GM21381 (cell line): ENCODE measurements around the gene TCN2.
"Not testable (repeated sequence)": the region's sequence is repeated elsewhere in the genome, so short reads cannot be mapped to it uniquely, and the experiment has no call there.

ENCODE experiments used
- ATAC-seq: cut with Tn5 transposase; IDR thresholded peaks from one replicate; pipeline ENCODE4 v1.9.1; 2021; ENCODE audit warnings: mild to moderate bottlenecking, moderate library complexity; ENCODE audit not compliant: unreplicated experiment

Gene TCN2

DNA sequence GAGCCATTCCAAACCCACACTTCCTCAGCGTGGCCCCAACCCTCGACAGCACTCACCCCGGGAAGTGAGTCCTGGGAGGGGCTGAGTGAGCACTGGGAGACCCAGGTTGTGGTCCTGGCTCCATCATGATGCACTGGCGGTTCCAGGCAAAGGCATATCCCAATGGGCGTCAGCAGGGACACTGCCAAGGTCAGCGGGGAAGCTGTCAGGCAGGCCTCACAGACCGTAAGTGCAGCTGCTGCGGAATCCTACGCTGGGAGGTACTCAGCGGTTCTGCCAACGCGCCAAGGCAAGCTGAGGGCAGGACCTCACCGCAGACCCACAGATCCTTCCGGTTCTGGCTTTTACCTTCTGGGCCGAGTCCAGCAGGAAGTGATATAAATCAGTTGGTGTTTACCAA, 31.1 kb upstream of the TCN2 start:
- ATAC-seq, result no peak

DNA sequence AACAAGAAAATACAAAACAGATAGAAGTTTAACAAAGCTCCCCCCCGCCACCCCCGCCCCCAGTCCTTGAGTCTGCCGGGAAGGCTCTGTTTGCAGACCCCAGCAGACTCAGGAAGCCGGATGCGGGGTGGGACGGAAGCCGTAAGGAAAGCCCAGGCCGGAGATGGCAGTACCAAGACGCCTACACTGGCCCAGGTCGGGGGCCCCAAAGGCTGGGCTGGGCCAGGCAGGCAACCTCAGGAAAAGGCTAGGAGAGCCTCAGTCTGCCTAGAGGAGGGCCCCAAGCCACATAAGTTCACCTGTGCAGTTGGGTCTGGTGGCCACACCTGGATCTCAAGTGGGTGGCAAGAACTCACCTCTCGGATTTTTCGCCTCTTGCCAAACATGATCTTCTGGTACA, 28.5 kb upstream of the TCN2 start:
- ATAC-seq, result no peak

DNA sequence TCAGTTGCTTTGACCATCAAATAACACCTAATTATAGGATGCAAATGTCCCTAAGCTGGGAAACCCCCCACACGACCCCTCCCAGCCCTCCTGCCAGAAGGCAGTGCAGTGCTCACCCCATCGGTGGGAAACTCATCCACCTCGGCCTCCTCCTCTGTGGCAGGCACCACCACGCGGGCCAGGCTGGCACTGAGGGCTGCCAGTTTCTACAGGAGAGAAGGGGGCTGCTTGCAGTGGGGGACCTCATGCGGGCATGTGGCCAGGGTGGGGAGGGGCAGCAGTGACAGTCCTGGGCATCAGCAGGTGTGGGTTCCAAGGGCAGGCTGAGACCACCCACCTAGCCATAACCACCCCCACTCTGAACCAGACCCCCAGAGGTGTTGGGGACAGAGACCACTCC, 26.1 kb upstream of the TCN2 start:
- no peak for ATAC-seq

DNA sequence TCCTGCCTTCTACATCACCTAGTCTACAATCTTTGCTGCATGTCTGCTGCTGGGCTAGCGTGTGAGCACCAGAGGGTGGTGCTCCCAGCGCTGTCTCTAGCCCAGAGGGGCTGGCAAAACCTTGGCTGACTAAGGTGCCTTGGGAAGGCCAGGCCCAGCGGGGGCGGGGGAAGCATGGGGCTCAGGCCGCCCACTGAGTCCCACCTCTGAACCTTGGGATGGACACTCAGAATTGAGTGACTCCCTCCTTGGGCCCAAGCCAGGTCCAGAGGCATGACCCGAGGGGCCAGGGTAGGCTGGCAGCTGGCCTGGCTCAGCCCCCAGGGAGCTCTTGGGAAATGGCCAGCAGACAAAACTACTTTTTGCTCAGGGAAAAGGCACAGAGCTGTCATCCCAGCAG, 24.9 kb upstream of the TCN2 start:
- ATAC-seq, result no peak

DNA sequence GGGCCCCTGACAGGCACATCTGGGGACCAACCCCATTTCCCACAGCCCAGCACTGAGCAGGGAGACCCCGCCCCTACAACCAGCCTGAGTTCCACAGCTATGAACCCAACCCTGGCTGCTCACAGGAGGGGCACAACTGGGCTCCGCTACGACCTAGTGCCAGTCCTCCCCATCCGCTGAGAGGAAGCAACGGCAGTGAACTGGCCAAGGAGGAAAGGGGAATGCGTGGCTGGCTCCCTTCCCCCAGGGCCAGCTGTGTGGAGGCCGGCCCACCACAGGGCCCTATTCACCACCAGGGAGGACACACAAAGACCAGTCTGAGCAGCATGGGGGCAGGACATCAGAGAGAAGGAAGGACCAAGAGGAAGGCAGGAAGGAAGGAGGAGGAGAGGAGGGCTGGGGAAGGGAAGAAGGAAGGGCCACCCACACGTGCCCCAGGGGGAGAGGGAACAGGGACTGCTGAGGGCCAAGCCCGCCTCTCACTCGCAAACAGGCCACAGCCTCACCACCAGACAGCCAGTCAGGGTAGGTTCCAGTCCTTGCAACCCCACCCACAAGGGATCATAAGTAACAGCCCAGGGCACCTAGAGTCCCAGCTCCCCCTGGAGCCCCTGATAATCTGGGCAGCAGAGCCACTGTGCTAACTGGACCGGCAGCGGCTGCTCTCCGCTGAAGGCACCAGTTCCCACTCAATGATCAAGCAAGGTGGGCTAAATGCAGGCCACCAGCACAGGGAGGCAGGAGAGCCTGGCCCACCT, 24.0 kb upstream of the TCN2 start:
- ATAC-seq, result no peak

DNA sequence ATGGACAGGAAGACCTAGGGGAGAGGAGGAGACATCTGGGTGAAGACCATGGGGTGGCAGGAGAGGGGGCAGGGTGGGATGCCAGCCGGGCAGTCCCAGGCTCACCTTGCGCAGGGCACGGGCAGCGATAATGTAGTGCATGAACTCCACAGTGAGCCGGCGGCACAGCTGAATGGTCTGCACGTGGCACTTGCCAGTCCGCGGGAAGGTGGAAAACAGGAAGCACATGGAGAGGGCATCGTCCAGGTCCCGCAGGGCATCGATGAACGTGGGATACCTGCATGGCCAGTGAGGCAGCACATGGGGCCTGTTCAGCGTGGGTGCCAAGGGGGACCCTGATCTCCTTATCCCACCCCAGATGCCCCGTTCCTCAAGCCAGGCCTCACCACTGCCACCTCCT, 22.5 kb upstream of the TCN2 start:
- ATAC-seq, result no peak

DNA sequence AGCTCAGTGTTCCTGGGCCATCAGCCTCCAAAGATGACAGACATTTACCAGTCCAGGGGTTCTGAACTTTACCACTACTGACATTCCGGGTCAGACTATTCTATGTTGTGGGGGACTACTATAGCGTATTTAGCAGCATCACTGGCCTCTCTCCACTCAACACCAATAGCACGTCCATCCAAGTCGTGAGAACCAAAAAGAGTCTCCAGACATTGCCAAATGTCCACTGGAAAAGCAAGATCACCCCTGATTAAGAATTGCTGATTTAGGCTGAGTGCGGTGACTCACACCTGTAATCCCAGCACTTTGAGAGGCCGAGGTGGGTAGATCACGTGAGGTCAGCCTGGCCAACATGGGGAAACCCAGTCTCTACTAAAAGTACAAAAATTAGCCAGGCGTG, 20.6 kb upstream of the TCN2 start:
- no peak for ATAC-seq

DNA sequence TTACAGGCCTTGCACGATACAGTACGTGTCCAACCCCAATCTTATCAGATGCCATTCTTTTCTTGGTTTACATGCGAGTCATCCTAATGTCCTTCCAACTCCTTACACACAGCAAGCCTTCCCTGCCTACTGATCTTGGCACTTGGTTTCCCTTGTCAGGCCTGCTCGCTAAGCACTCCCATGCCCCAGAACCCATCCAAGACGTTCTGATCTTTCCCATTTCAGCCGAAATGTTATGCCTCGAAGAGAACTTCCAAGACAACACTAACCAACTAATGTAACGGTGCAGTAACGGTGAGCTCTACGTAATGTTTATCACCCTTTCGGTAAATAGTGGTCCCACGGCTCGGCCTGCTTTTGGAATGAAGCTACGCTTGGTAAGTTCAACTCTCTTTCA, 15.8 kb upstream of the TCN2 start:
- ATAC-seq, result no peak

DNA sequence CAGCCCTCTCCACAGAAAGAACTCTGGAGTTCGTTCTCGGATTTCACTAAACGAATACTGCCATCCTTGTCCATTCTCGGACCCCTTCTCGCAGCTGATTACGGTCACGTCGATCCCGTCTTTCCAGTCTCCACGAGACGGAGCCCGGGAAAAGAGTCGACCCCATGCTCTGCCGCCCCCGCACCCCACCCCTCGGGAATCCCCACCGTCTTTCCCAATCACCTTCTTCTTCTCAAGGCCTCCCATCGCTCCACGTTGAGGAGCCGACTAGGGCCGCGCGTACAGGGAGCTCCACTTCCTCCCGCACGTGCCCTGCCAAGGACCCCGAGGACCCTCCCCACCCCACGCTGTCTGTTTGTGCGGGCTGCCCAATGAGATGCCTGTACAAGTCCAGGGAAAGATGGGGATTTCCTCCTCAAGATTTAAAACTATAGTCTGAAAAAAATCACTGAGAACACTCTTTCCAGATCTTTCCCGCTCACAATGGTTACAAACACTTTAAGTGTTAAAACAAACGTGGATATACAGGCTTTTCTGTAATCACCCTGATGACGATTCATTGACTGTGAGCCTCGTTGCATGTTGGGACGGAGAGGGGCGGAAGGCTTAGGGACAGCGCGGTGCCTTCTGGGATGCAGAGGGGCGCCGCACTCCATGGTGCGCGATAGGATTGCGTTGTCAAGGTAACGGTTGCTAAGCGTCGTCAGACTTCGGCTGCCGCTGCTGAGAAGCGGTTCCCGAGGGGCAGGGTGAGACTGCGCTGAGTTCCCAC, 15.2 kb upstream of the TCN2 start, which contains the start of gene PES1:
TSS of gene PES1 (minus strand) at position 323 of the 772 bp plus-strand sequence. CDS start at position 246, 77 bp downstream.
- peak; percentile 91 for ATAC-seq

DNA sequence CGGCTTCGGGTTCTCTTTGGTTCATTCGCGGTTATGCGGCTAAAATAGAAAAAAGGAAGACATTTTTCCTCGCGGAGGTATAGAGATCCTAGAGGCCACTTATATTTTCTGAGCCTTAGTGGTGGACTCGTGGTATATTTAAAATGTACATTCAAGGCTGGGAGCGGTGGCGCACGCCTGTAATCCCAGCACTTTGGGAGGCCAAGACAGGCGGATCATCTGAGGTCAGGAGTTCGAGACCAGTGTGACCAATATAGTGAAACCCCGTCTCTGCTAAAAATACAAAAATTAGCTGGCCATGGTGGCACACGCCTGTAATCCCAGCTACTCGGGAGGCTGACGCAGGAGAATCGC, 14.6 kb upstream of the TCN2 start:
- ATAC-seq, result not testable (repeated sequence)

DNA sequence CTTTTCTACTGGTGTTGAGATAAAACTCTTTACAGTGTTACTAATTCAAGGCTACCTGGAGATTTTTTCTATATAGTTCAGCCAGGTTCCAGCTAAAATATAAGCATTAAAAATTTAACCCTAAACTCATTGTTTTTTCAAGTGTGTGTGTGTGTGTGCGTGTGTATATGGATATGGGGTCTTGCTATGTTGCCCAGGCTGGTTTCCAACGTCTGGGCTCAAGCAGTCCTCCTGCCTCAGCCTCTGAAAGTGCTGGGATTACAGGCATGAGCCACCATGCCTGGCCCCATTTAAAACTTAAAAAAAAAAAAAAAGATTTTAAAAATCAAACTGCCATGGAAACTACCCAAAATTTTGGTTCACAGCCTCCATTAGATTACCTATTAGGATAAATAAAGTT, 10.8 kb upstream of the TCN2 start:
- no peak for ATAC-seq

DNA sequence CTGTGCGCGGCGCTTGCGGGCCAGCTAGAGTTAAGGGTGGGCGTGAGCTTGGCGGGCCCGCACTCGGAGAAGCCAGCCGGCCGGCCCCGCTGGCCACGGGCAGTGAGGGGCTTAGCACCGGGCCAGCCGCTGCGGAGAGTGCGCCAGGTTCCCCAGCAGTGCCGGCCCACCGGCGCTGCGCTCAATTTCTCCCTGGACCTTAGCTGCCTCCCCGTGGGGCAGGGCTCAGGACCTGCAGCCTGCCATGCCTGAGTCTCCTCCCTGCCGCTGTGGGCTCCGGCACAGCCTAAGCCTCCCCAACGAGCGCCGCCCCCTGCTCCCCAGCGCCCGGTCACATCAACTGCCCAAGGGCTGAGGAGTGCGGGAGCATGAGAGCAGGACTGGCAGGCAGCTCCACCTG, 10.1 kb upstream of the TCN2 start:
- ATAC-seq, result no peak

DNA sequence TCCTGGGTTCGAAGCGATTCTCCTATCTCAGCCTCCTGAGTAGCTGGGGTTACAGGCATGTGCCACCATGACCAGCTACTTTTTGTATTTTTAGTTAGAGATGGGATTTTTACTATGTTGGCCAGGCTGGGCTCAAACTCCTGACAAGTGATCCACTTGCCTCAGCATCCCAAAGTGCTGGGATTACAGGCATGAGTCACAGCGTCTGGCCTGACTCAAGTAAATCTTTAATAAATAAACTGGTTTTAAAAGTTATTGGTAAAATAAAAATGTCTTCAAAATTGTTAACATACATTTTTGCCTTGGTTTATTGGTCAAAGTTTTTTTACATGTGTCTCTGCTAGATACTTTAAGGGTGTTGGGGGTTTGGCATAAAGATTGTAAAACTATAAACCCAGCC, 8.0 kb upstream of the TCN2 start:
- no peak for ATAC-seq

DNA sequence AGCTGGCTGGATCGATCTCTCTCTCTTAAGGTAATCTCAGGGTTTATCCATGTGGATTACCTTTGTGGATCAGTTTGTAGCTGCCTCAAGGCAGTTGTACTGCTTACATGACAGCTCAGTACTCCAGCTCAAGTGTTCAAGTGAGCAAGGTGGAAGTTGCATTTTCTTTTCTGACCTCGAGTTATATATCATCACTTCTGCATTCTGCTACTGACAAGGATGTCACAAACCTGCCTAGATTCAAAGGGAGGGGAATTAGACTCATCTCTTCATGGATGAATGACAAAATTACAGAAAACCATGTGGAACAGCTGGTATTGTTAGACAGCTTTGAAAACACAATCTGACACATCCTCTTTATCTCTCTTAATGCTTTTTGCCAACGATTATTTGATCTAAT, 6.1 kb upstream of the TCN2 start:
- no peak for ATAC-seq

DNA sequence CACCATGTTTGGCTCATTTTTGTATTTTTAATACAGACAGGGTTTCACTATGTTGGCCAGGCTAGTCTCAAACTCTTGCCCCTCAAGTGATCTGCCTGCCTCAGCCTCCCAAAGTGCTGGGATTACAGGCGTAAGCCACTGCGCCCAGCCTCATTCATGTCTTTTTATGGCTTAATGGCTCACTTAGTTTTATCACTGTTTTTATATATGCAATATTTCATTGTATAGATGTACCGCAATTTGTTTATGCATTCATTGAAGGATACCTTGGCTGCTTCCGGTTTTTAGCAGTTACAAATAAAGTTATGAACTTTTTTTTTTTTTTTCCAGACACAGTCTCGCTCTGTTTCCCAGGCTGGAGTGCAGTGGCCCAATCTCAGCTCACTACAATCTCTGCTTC, 5.5 kb upstream of the TCN2 start:
- no peak for ATAC-seq

DNA sequence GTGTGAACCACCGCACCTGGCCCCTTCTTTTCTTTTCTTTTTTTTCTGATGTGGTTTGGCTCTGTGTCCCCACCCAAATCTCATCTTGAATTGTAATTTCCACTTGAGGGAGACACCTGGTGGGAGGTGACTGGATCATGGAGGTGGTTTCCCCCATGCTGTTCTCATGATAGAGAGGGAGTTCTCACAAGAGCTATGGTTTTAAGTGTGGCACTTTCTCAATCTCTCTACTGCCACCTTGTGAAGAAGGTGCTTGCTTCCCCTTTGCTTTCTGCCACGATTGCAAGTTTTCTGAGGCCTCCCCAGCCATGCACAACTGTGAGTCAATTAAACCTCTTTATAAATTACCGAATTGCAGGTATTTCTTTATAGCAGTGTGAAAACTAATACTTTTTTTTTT, 4.9 kb upstream of the TCN2 start:
- ATAC-seq, result no peak

DNA sequence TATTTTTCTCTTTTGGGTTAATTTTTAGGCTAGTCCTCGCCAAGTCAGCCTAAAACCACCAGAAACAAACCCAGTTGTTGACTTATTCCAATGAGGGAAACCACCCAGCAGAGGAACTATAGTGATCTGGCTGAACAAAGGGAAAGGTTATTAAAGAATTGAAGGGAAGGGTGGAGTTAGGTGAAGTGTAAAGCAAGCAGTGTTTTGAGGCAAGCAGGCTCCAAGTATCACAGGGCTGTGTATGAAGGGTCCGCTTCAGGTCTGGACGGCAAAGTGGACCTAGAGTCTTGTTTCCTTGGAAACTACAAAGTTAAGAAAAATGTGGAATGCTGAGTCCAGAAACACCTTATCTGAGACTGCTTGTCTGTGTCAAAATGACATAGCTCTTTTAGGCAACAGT, 3.2 kb upstream of the TCN2 start:
- ATAC-seq, result no peak

DNA sequence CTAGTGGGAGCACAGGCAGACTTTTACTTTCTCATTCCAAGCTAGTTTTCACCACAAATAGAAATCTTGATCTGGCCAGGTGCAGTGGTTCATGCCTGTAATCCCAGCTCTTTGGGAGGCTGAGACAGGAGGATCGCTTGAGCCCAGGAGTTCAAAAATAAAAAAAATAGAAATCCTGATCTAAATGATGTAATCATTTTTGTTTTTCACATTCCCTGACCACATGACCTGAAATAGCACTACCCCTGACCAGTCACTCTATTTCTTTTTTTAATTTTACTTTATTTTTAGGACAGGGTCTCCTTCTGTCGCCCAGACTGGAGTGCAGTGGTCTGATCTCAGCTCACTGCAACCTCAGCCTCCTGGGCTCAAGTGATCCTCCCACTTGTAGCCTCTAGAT, 2.3 kb upstream of the TCN2 start:
- ATAC-seq, result no peak

DNA sequence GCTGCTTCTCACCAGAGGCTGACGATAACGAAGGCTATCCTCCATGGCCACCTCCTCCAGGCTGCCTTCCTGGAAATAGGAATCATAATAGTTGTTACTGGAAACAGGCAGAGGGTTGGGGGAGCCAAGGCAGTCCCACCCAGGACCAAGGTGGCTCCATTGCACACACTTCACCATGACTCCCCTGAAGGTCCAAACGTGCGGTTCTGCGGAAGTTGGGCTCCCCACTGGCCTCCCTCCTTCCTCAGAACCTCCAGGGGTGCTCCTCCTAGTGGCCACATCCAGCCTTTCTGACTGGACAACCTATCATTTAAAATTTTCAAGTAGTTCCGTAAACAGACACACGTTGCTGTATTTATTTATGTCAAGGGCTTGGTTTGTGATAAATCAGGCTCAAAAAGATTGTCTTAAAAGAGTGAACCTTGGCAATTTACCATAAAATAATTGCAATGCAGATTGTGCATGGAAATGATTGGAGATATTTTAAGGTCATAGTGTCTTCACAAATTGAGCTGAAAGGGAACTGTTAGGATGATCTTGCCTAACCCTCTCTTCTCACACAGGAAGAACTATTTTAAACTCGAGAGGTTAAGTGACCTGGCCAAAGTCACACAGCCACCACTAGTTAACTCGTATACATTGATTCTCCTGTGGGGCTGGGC, 1.4 kb upstream of the TCN2 start:
- ATAC-seq, result no peak

DNA sequence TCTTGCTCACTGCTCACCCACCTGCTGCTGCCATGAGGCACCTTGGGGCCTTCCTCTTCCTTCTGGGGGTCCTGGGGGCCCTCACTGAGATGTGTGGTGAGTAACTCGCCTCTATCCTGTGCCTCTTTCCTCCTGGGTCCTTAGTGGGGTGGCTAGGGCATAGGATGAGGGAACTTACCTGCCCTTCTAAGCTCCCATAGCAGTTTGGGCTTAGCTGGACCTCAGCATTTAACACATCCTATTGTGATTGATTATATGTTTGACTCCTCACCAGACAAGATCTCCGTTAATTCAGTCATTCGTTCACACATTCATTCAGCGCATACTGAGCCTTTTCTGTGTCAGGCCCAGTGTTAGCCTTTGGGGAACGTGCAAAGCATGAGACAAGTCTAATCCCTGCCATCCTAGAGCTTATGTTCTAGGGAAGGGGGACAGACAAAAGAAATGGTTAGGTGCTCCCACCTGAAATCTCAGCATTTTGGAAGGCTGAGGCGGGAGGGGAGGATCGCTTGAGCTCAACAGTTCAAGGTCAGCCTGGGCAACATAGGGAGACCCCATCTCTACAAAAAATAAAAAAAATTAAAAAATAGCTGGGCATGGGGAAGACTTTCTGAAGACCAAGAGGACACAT, 441 bp downstream of the TCN2 start:
- ATAC-seq, result no peak

DNA sequence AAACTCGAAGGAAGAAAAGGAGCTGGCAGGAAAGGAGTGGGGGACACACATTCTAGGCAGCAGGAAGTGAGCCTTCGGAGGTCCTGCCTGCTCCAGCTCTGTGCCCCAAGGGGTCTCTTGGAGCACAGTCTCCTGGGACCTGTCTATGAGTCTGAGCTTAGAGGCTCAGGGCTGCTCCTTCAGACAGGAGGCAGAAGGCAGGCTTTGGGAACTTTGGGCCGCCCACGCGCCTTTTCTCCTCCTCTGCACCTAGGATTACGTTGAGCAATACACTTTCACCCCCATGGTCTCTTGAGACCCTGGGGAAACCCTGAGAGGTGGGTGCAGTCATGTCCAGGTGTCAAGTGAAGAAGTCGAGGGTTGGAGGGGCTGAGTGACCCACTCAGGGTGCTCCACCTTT, 965 bp downstream of the TCN2 start:
- ATAC-seq, result no peak
